Measurements from ENCODE around the gene GLCCI1.
A peak's percentile ranks its signal among the peaks of the same experiment; 100 is the strongest.

GLCCI1 gene

DNA sequence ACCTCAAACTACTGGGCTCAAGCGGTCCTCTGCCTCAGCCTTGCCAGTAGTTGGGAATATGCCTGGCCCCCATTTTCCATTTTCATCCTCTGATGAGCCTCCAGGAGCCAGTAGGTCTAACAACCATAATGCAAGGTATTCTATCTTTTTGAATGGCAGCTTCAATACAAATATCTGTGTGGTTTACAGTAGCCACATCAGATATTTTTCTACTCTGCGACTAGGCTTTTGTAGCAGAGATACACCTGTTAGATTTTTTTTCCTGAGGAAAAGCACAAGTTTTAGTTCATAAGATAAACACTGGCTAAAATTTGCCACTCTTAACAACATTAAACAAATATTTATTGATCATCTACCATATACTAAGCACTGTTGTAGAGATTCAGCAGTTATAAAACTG, 3.9 kb upstream of the GLCCI1 start:
- Histone ChIP-seq H3K36me3 (no peaks in the 10 kb centered on the region), H3K9me3 (no peaks in the 10 kb centered on the region), H3K4me1 (no peaks in the 10 kb centered on the region; the same call in 1 of the 2 replicates), H3K4me3 (ENCODE audit: low read depth, low read length) (no peak overlapping the region), H3K27me3 (no peaks in the 10 kb centered on the region)
- TF ChIP-seq, protein P1, sequence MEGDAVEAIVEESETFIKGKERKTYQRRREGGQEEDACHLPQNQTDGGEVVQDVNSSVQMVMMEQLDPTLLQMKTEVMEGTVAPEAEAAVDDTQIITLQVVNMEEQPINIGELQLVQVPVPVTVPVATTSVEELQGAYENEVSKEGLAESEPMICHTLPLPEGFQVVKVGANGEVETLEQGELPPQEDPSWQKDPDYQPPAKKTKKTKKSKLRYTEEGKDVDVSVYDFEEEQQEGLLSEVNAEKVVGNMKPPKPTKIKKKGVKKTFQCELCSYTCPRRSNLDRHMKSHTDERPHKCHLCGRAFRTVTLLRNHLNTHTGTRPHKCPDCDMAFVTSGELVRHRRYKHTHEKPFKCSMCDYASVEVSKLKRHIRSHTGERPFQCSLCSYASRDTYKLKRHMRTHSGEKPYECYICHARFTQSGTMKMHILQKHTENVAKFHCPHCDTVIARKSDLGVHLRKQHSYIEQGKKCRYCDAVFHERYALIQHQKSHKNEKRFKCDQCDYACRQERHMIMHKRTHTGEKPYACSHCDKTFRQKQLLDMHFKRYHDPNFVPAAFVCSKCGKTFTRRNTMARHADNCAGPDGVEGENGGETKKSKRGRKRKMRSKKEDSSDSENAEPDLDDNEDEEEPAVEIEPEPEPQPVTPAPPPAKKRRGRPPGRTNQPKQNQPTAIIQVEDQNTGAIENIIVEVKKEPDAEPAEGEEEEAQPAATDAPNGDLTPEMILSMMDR (IDR thresholded peaks at IDR 0.05; ENCODE audit: low read depth, low read length) = no peak
- DNase-seq = no peak

- peak; percentile 38 for DNase-seq
- Histone ChIP-seq H3K27me3 (no peaks in the 10 kb centered on the region), H3K36me3 (no peaks in the 10 kb centered on the region), H3K4me3 (ENCODE audit: low read depth, low read length) (no peak overlapping the region), H3K4me1 (no peaks in the 10 kb centered on the region; the same call in 1 of the 2 replicates), H3K9me3 (no peaks in the 10 kb centered on the region)
- TF ChIP-seq, protein P1 (IDR thresholded peaks at IDR 0.05; ENCODE audit: low read depth, low read length) = no peak
Observed at GRCh38 chr7:7965301-7965700, 3.3 kb upstream of the GLCCI1 start.

DNA sequence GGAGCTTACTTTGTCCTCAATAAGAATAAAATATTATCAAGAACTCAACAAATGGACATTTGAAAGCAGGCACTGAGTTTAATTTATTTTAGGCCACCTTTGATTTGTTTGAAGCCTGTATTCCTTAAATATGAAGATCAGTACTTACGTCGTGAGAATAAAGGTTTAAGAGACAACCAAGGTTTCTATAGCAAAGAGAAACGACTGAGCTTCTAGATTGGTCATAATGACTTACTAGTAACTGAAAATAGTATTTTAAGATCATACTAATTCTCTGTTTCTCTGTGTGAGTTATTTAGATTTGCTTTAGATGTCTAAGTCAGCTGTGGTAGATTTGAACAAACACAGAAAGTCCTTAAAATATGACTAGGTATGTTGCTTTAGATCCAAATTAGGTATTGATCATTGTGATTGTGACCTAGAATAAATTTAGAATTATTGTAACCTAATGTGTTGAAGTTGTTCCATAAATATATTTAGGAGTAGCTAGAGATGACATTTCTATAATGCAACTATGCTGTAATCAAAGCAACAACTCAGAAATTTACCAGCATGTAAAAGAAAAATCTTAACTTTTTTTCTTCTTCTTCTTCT, 2.4 kb upstream of the GLCCI1 start:
- TF ChIP-seq, protein P1 (IDR thresholded peaks at IDR 0.05; ENCODE audit: low read depth, low read length) = no peak
- H3K9me3 ChIP-seq = no peaks in the 10 kb centered on the region
- H3K27me3 ChIP-seq = no peaks in the 10 kb centered on the region
- no peaks in the 10 kb centered on the region; the same call in 1 of the 2 replicates for H3K4me1 ChIP-seq
- DNase-seq = no peak
- H3K4me3 ChIP-seq (ENCODE audit: low read depth, low read length) = no peak overlapping the region
- H3K36me3 ChIP-seq = no peaks in the 10 kb centered on the region

DNA sequence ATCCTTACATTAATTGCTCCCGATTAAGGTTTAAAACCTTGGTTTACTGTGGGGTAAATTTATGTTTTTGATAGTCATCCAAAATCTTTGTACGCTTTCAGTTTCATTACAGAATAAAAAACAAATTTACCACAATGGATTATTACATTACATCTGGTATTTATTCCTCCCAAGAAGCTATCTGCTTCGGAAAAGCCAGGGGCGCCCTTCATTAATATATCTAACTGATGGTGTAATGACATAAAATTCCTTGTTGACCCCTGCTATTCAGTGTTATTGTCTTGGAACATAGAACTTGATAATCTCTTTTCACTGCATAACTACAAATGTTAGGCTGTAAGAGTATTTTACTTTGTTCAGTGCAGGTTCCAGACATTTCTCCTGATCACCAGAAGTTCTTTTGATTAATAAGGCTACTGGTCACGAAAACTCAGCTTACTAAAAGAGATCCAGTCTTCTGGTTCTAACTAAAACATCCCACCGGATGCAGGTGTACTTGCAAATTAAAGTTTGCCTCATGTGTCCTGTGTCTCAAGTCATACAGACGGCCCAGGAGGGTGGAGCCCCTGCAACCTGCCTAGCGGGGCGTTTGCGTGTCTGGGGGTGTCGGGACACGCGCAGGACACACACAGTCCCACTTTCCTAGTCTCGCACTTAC, 581 bp upstream of the GLCCI1 start:
- Histone ChIP-seq H3K4me1 (no peaks in the 10 kb centered on the region; the same call in 1 of the 2 replicates), H3K9me3 (no peaks in the 10 kb centered on the region), H3K4me3 (ENCODE audit: low read depth, low read length) (peak overlapping the region; percentile 90), H3K27me3 (no peaks in the 10 kb centered on the region), H3K36me3 (no peaks in the 10 kb centered on the region)
- DNase-seq = no peak
- TF ChIP-seq, protein P1 (IDR thresholded peaks at IDR 0.05; ENCODE audit: low read depth, low read length) = no peak

GRCh38 chr7:7969306-7970236, 975 bp downstream of the GLCCI1 start:
- Histone ChIP-seq H3K4me3 (ENCODE audit: low read depth, low read length) (peak overlapping the region; percentile 90), H3K4me1 (no peaks in the 10 kb centered on the region; the same call in 1 of the 2 replicates), H3K36me3 (no peaks in the 10 kb centered on the region), H3K9me3 (no peaks in the 10 kb centered on the region), H3K27me3 (no peaks in the 10 kb centered on the region)
- peak; percentile 48 for DNase-seq
- TF ChIP-seq, protein P1 (IDR thresholded peaks at IDR 0.05; ENCODE audit: low read depth, low read length) = 0 out of 2 replicates have a peak, but pooled peaks have one; percentile 24

All from BE2C (cell line).